GM18508 (cell line): ENCODE results near the gene ORAI3.

ENCODE experiments used
- ATAC-seq: cut with Tn5 transposase; IDR thresholded peaks from one replicate; pipeline ENCODE4 v1.9.1; 2021; ENCODE audit warnings: moderate number of reproducible peaks; ENCODE audit not compliant: insufficient read depth, unreplicated experiment

Gene ORAI3

DNA sequence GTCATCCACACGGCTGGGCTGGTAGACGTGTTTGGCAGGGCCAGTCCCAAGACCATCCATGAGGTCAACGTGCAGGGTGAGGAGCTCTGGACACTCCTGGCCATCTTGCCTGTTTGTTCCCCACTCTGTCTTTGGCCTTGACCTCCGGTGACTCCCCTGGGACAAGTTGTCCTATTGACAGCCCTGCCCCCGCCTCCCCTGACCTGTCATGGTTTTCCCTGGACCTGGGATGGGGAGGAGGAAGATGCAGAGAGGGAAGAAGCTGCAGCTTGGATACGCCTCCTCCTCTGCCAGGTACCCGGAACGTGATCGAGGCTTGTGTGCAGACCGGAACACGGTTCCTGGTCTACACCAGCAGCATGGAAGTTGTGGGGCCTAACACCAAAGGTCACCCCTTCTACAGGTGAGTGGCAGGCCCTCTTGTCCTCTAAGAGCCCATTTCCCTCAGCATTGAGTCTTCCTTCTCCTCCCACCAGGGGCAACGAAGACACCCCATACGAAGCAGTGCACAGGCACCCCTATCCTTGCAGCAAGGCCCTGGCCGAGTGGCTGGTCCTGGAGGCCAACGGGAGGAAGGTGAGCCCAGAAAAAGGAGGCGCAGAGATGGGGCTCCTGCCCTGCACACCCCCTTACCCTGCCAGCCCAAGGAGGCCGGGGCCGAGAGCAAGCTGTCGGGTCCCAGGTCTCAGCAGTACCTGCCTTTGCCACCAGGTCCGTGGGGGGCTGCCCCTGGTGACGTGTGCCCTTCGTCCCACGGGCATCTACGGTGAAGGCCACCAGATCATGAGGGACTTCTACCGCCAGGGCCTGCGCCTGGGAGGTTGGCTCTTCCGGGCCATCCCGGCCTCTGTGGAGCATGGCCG, 37.5 kb downstream of the ORAI3 start:
- no peak for ATAC-seq

DNA sequence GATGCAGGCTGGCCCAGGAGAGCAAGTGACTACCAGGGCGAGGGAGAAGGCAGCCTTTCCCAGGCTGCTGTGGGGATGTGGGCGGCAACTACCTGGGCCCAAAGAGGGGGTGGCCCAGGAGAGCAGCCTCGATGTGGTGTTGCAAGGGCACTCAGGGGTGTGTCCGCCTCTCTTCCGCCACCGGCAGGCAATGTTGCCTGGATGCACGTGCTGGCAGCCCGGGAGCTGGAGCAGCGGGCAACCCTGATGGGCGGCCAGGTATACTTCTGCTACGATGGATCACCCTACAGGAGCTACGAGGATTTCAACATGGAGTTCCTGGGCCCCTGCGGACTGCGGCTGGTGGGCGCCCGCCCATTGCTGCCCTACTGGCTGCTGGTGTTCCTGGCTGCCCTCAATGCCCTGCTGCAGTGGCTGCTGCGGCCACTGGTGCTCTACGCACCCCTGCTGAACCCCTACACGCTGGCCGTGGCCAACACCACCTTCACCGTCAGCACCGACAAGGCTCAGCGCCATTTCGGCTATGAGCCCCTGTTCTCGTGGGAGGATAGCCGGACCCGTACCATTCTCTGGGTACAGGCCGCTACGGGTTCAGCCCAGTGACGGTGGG, 38.8 kb downstream of the ORAI3 start:
- no peak for ATAC-seq

GRCh38 chr16:30989469-30990047, 40.7 kb downstream of the ORAI3 start:
- no peak for ATAC-seq

- ATAC-seq: no peak
Observed at GRCh38 chr16:30990105-30990504, 41.2 kb downstream of the ORAI3 start.

- ATAC-seq: no peak
Observed at GRCh38 chr16:30991052-30991451, 42.2 kb downstream of the ORAI3 start.

- no peak for ATAC-seq
Observed at GRCh38 chr16:30992276-30992780, 43.5 kb downstream of the ORAI3 start.

GRCh38 chr16:30992931-30993816, 44.3 kb downstream of the ORAI3 start:
- no peak for ATAC-seq

DNA sequence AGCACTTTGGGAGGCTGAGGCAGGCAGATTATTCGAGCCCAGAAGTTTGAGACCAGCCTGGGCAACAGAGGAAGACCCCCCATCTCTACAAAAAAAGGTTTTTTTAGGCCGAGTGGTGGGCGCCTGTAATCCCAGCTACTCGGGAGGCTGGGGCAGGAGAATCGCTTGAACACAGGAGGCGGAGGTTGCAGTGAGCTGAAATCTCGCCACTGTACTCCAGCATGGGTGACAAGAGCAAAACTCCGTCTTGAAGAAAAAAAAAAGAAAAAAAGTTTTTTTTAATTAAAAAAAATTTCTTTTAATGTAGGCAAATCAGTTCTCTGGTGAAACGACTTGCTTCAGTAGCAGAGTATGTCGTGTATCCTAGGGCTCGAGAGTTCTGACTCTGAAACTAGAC, 47.1 kb downstream of the ORAI3 start:
- no peak for ATAC-seq

GRCh38 chr16:30996324-30996984, 47.6 kb downstream of the ORAI3 start:
- no peak for ATAC-seq

GRCh38 chr16:30996985-30997724, 48.3 kb downstream of the ORAI3 start:
- no peak for ATAC-seq

DNA sequence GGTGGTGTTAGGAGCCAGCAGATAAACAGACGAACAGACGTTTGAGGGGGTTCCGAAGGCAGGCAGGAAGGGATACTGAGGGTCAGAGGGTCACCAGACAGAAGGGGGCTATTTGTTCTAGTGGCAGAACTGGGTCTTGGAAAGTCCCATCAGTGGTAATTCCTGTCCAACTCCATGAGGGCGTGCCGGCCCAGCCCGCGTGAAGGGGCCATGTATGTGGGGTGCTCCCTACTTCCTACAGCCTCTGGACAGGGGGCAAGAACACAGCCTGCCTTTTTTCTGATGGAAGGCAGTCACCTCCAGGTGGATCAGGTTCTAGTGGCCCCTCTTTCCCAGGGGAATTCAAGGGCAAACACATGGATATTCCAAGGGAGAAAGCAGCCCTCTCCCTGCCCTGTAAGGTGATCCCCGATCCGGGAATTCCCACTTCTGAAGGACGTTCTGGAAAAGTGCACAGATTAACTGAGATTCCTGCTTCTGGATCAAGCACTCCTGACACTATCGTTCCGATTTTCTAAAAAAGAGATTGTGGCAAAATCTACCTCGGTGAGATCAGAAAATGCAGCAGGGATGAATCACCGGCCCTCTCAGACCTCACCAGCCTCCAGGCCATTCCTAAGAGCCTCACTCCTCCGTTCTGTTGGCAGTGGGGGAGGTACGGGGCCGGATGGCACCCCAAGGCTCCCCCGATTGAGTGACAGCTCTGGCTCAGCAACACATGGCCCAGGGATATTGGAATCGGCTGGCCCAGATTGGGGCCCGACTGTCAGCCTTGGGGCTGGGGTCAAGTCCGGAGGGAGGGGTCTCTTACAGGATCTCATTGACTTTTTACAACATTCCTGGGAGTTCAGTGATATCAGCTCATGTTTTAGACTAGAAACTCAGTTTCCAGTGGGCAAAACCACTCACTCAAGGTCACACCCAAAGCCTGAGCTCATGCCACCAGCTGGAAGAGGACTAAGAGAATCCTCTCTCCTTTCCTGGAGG, 49.1 kb downstream of the ORAI3 start:
- ATAC-seq: no peak

DNA sequence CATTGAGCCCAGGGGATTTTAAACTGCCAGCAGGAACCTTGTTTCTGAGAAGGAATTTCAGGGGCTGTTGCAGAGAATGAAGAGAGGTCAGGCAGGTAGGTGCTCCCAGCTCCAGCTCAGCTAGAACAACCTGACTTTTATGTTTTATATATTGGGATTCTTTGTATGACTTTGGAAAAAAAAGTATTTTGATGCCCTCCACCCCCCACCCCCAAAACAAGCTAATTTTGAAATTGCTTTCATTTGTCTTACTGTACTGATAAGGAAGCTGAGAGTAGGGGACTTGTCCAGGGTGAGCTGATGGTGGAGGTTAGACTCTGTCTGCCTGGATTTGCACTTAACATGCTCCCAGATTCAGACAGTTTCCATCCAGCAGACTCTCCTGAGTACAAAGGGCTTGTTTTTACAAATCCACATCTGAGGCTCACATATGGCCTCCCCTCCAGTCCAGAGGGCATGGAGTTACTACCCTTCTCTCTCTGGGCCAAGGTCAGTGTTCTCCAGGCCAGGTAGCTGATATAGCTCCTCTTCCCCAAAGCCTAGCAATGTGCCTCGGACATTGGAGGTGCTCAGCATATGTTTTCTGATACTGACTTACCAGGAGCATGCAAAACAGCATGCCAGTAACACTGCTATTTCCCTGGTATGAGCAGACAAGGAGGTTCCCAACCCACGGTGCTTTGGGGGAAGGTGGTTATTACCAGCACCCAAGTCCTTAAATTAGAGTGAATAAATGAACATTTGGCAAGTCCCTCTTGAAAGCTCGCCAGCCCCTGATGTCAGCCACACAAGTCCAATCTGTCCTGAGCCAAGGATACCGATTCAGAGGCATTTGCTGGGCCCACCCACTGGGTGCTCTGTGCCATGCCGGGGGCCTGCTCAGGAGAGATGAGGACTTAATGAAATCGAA, 50.2 kb downstream of the ORAI3 start:
- no peak for ATAC-seq

GRCh38 chr16:31000671-31001382, 52.0 kb downstream of the ORAI3 start:
- no peak for ATAC-seq

- ATAC-seq: no peak
Observed at GRCh38 chr16:31001507-31002249, 52.8 kb downstream of the ORAI3 start.

DNA sequence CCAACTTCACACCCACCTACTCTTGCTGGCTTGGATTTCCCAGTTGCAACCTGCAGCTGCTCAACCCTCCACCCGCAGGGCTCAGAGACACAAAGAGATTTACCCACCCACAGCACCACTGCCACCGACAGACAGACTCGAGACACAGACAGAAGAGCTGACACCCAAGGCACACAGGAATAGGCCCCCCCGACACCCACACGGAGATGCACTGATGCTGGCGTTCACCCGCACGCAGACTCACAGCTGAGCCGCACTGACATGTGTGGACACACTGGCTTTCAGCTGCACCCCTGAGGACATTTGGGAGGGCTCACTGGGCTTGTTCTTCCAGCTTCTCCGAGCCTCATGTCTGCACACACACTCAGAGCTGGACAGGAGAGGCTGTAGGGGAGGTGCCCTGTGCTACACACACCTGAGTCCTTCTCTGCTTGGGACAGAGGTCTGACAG, 53.4 kb downstream of the ORAI3 start:
- no peak for ATAC-seq
